Sciatic nerve (tissue), 2 donors: ENCODE data around the gene ASTN2. TPM values are rescaled to one million over a fixed set of nuclear protein-coding genes. Genes with fewer than 3 reads are reported as not detected.
A peak's percentile ranks its signal among the peaks of the same experiment; 100 is the strongest.

Source experiments
- ATAC-seq: fragments of 200-7000 bp; cut with Tn5 transposase; one replicate; pipeline ENCODE4 v1.9.1; 2020; ENCODE audit warnings: mild to moderate bottlenecking, moderate library complexity
- DNase-seq: peaks from one replicate; pipeline ENCODE4 v3.0.0-alpha.2; 2020; ENCODE audit warnings: low spot score
- intact Hi-C: fragments of 100-400 bp; cut with DNase I; formaldehyde crosslinking; loops from one replicate; pipeline ENCODE4 v1.14.2; 2022
- total RNA-seq: library from RNA; stranded (reverse); fragmentation: NEBNext Ultra II Directional; extraction: Animal tissue kit (Norgen Biotek cat#: 25700); gene quantifications from one replicate; pipeline ENCODE4 v1.2.1, GENCODE V29; 2021
- donor health status: DM: no; HTN: no; CAD: no.
- donor health status: DM: no; HTN: no; CAD: no.

ASTN2 gene
- total RNA-seq, 1 donor from 2014 or later, result 19.1 TPM

DNA sequence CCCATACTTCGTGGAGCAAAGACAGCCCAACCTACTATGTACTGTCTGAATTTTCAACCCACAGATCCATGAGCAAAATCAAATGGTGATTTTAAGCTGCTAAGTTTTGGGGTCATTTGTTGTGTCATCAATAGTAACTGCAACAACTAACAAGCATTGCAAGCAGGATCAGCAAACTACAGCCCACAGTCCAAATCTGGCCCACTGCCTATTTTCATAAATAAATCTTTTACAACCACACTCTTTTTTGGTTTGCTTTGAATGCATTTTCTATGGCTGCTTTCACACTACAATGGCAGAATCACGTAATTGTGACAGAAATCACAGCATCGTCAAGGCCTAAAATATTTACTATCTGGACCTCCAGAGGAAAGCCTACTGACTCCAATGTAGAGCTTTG, 964.9 kb downstream of the ASTN2 start:
- intact Hi-C loops, result no loop called here
- ATAC-seq, result no peak

DNA sequence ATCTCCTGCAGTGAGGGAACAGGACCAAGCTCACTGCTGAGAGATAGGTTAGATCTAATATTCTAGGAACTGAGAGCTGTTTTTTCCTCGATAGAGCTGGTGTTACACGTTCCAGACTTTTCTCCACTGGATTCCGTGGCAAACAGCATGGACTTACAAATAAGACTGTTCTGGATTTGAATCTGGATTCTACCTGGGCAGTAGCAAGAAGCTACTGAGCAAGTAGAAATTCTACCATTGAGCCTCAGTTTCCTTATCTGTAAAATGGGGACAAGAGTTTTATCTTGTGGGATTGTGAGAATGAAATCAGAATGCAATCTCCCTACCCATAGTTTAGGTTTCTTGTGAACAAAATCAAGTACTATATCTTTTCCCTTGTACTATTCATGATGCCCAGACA, 966.4 kb downstream of the ASTN2 start:
- no peak for ATAC-seq
- DNase-seq, result no peak
- intact Hi-C loops, result no loop called here

More for the DNA sequence above, 964.9 kb downstream of the ASTN2 start:
- DNase-seq, result no peak

DNA sequence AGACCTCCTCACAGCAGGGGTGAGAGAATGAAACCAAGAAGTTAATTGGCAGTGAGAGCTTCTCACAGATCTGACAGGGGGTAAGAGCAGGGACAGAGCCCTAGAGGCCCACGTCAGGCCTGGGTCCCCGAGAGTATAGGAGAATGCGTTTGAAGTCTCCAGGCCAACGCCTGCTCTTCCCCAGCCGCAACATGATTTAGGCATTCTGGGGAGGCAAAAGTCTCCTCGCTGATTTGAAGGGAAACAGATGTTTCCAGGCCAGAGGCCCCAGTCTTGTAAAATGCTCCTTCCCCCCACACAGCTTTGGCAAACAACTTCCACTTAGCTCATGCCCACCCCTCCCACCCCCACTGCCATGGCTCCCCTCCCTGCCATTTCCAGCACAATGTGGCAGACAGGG, 966.9 kb downstream of the ASTN2 start:
- ATAC-seq, result no peak
- DNase-seq, result no peak
- intact Hi-C loops, result no loop called here

DNA sequence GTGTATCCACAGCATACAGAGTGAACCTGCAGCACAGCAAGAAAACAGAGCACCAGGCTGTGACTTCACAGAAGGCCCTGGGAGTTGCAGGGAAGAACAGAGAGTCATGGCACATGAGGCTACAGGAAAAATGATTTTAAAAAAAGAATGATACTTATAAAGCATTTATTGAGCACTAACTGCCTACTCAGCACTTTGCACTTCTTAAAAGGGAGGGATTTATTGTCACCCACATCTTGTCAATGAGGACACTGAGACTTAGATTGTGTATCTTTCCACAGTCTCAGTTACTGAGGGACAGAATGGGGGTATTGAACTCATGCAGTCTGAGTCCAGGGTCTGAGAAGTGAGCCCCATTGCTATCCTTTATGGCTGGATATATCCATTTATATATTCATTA, 972.3 kb downstream of the ASTN2 start:
- no peak for DNase-seq
- intact Hi-C loops, result no loop called here
- ATAC-seq, result no peak

DNA sequence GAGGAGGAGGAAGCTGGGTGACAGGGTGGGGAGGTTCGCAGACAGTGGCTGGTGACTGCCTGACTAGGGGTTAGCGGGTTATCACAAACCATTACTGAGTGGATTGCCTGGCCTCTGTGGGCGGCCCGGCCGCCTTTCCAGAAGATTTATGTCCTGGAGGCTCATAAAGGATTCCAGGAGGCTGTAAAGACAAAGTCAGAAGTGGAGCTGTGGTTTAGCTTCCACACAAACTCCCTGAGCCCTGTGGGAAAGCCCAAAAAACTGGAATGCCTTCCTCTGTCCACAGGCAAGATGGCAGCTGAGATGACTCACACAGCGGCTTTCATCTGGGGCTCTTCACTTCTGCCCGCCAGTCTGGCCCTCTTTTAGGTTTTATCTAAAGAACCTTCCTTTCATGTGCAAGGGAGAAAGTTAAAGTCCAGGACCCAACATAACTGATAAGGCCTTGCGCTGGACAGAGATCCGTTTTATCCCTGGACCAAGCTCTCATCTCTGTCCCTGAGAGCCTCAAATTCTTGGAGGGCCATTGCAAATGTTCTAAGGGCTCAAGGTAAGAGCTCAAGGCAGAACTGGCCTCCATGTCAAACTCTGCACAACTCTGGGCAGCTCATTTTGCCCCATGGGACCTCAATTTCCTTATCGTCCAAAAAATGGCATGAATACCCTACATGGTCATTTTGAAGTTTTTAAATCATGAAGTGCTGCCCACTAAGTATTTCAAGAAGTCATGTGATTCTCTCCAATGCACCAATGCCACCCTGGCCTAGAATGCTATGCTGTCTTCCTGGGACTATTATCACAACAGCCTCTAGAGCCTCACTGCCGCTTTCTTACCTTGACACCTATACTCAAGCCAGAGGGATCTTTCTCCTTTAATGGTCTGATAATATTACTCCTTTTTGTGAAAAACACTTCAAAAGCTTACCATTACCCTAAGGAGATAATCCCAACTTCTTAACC, 977.2 kb downstream of the ASTN2 start:
- no peak for ATAC-seq

DNA sequence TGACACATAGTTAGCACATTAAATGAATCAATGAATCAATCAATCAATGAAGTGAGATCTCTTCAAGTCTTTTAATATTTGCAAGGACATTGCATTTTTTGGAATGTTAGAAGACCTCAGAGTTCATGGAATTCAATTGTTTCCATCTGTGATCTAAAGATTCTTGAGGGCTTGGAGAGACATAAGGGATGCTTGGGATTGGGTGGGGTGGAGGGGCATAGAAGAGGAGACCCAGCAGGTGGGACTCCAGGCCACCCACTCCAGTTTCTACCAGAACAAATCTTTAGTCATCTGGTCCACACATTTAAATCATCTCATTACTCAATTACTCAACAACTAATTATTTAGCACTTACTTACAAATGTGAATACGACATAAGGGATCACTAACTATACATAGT, 978.7 kb downstream of the ASTN2 start:
- ATAC-seq (no peak), DNase-seq (no peak)
- intact Hi-C loops, result loop anchor here (10.0 kb wide), 1 partner anchor 59 kb away; no protein-coding TSS in a partner anchor

More for the DNA sequence above, 977.2 kb downstream of the ASTN2 start:
- DNase-seq, result no peak
- intact Hi-C loops, result loop anchor here (10.0 kb wide), 1 partner anchor 57 kb away; no protein-coding TSS in a partner anchor

DNA sequence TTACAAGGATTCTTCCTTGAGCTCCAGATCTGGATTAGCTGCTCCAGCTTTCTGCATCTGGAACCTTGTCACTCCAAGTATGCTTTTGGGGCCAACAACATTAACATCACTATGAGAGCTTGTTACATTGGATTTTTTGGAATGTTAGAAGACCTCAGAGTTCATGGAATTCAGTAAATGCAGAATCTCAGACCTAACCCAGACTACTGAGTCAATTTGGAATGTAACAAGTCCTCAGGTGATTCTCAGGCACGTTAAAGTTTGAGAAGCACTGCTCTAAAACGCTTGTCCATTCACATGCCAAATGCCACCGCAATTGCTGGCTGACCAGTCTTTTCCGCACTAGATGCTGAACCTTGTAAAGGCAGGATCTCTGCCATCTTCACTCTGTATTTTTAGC, 979.2 kb downstream of the ASTN2 start:
- DNase-seq (no peak), ATAC-seq (no peak)
- intact Hi-C loops, result loop anchor here (10.0 kb wide), 1 partner anchor 59 kb away; no protein-coding TSS in a partner anchor

DNA sequence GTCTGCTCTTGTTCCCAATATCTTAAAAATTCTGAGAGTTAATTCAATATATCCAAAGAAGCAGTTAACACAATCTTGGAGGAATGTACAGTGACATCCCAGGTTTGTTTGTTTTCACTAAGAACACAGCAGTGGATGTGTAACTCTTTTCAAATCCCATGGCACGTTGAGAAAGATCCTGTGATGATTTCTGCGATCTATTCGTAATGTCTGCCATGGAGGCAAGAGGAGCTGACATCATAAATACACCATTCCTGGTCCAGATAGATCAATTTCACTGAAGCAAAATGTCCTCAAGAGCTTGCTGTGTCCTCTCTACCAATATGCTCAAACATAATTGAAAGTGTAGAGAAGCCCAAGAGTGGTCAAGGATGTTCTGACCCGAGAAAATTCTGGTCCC, 980.5 kb downstream of the ASTN2 start:
- ATAC-seq, result no peak
- intact Hi-C loops, result loop anchor here (10.0 kb wide), 1 partner anchor 60 kb away; no protein-coding TSS in a partner anchor

DNA sequence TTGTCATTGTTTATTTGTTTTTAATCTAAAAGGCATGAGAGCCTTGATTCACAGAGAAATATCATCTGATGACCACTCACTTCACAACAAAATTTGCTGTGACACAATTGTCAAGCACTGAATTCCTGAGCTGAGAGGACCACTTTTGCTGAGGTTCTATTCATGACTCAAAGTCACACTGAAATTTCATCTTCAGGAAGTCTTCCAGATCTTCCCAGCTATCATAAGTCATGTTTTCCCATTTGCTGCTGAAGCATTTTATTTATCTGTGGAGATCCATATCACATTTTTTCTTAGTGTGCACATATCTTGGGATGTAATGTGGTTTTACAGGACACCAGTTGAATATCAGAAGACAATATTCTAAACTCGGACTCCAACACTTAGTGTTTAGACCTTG, 982.8 kb downstream of the ASTN2 start:
- intact Hi-C loops, result loop anchor here (10.0 kb wide), 1 partner anchor 63 kb away; no protein-coding TSS in a partner anchor
- ATAC-seq (no peak), DNase-seq (no peak)

More for the DNA sequence above, 980.5 kb downstream of the ASTN2 start:
- no peak for DNase-seq

DNA sequence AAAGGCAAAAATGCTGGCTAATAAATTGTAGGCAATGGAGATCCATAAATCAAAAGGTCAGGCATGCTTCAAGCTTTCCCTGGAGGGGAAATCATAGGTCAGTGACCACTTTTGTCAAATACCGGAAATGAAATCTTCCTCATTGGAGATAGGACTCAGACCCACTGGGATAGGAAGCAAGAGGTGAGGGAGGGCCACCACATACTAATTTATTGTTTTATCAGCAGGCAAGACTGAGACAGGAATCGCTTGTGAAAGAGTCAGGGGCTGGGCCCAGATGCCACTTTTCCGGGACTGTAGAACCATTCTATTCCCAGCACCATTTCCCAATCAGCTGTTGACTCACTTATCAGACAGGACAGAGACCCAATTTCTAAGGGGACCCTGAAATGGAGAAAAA, 984.0 kb downstream of the ASTN2 start:
- intact Hi-C loops, result loop anchor here (10.0 kb wide), 1 partner anchor 64 kb away; no protein-coding TSS in a partner anchor
- no peak for ATAC-seq
- no peak for DNase-seq

DNA sequence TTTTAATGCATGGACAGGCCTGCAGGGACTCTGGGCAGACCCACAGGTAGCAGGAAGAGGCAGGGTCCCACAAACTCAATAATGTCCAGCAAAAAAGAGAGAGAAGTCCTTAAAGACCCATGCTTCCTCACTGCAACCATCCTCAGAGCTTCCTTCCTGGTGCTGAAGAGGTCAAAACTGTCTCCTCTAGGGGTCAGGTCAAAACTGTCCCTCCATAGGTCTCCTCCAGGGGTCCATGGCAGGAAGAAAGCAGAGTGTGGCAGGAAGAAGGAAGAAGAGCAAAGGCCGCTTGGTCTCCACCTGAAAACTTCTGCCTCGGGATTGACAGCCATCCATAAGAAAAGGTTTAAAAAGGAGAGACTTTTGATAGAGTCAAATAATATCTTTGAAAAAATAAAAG, 989.6 kb downstream of the ASTN2 start:
- DNase-seq, result no peak
- intact Hi-C loops, result no loop called here
- ATAC-seq, result no peak

DNA sequence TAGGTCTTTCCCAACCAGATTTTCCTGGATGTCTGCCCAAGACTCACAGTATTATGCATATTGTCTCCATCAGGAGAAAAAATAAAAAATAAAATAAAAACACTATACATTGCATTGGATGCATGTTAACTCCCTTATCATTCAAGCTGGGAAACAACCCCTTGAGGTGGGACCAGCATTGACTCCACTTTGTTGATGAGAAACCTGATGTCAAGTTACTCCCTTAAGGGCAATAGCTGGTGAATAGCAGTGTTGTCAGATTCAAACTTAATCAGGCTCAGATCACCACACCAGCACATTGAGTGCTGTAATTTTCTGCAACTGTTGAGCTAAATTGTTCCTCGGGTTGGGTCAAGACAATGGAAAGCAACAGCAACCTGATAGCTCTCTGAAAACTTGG, 991.7 kb downstream of the ASTN2 start:
- intact Hi-C loops, result no loop called here
- DNase-seq, result no peak
- no peak for ATAC-seq

DNA sequence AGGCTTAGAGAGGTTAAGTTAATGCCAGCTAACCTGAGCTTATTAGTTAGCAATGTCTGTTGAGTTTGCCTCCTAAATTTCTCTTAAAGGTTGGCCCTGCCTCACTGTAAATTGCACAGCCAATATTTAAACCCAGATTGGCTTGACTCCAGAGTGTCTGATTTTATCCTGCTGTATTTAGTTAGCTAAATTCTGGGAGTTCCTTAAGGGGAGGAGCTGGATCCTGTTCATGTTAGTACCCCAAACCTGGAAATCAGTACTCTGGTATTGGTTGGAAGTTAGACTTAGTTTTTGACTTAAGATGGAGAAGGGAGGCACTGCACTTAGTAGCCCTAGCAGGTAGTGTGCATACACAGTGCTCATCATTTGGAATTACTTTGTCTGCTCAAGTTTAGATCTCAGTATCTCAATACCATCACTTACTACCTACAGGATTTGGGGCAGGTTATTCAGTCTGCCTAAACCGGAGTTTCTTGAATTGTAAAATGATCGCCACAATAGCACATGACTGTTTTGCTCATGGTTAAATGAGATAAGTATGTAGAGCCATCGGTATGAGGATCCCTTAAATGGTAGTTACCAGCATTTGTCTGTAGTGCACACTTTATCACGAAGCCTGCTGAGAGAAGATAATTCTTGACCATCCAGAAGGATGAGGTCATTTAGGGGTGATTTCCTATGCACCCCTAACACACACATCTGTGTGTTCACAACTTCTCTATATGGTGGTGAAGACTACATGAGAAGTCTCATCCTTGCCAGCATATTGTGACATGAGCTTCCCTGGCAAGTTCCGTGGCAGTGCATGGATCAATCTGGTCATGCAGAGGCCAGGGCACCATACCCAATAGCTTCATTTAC, 992.5 kb downstream of the ASTN2 start:
- intact Hi-C loops, result no loop called here
- DNase-seq (no peak), ATAC-seq (no peak)

DNA sequence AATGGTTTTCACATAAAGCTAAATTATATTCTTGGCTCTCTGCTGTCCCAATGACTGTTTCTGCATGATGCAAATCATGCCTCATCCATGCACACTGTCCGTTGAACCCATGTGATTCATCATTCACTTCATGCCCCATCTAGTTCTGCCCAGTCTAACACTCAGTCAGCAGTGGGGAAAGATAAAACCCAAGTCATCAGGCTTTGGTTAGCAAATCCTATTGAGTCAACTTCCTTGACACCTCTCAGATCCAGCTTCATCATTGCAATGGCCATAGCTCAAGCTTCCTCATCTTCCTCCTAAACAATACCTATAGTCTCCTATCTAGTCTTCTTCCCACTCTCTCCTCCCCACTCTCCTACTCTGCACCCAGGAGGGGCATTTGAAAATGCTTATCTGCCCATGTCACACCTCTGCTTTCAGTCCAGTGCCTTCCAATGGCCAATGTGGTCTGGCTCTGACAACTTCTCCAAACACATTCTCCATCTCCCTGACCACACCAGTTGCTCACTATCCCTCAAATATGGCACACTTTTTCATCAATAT, 993.8 kb downstream of the ASTN2 start:
- intact Hi-C loops, result no loop called here
- ATAC-seq (no peak), DNase-seq (no peak)

DNA sequence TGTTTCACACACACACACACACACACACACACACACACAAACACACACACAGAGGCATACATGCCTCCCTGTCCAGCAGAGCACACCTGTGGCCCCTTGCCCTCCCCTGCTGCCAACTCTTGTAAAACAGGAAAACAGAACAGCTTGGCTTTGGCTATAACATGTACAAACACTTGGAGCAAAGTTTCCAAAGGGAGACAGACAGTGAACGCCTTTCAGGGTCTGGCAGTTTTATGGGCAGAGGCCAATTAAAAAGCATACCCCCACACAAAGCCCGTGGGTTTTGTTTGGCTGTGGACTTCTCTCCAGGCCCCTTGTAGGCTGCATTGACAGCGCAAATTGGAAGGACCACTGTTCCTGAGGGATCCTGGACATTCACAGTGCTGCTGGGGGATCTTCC, 995.7 kb downstream of the ASTN2 start:
- DNase-seq, result no peak
- no peak for ATAC-seq
- intact Hi-C loops, result no loop called here

DNA sequence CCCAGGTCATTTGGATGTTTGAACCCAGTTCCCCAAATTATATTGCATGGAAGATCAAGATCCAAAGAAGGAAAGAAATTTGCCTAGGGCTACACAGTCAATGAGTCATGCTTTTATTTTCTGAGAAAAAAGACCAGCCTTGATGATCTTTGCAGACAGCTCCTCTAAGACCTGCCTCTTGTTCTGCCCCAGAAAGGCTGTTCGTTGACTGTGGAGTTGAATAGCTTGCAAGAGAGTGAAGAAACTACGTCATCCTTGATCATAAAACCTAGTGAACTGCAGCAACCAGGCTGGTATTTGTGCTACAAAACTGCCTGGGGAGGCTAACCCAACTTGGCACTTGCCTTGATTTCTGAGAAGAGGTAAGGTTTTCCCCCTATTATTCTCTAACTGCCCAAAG, 997.4 kb downstream of the ASTN2 start:
- DNase-seq (no peak), ATAC-seq (no peak)
- intact Hi-C loops, result no loop called here

DNA sequence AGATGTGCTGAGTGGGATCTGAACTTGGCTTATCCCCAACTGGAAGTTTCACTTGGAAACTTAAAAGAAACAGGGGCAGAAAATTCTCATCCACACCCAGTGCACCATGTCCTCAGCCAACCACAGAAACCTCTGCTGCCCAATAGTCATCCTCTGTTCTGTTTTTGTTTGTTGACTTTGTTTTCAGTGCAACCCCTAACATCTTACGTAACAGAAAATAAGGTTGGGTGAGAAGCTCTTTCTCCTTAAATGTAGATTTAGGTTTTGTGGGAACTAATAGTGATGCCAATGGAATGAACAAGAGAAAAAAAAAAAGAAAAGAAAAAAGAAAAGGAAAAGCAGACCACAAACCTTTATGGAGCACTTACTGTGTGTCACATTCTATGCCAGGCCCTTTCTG, 998.4 kb downstream of the ASTN2 start:
- DNase-seq (no peak), ATAC-seq (peak; percentile 44)
- intact Hi-C loops, result no loop called here

DNA sequence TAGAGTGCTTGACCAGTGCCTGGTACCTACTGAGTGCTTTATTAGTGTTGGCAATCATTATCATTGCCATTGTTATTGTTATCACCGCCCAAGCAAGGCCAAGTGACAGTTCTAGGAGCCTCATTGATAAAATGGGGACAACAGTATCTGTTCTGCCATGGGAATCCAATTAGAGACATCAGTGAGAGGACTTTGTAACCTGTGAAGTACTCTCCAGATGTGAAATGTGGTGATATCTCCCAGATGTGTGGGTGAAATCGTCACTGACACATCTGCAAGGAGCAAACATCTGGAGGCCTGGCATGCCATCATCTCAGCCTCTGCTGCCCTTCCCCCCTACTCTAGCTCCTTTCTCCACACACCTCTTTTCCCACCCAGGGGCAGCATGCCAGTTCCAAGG, 1000.5 kb downstream of the ASTN2 start:
- intact Hi-C loops, result no loop called here
- DNase-seq (no peak), ATAC-seq (no peak)

DNA sequence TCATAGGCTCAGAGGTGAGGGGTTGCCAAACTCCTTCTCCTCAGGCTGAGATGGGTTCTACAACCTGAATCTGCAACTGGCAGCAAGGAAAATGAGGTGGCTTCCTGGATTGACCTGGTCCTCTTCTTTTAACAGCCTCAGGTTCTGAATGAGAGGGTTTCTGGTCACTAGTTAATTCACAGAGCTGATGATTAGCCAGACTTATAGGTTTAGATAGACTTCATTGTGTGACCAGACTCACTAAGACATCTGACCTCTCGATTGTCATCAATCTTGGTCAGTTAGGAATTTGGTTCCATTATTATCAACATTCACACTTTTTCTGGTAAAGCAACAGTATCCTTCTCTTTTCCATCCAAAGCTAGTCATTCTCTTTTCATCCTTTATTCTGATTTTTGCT, 1003.4 kb downstream of the ASTN2 start:
- ATAC-seq, result no peak
- intact Hi-C loops, result no loop called here

More for the DNA sequence above, 1003.4 kb downstream of the ASTN2 start:
- DNase-seq, result no peak
